Immature natural killer cell (primary cell): Measurements from ENCODE around the gene USF1. TPM values are rescaled to one million over a fixed set of nuclear protein-coding genes. Genes with fewer than 3 reads are reported as not detected.

ENCODE experiments used
- DNase-seq, 3 donors: peaks; one replicate each; pipeline ENCODE4 v3.0.0; 2022; ENCODE audit warnings: mixed read lengths in 1 of 3
- H3K27ac Mint-ChIP-seq, 6 donors: one replicate each; pipeline ENCODE4 v1.8.0; 2020; ENCODE audit warnings: mixed read lengths in 6 of 6, mild to moderate bottlenecking in 5 of 6, inconsistent platforms in 4 of 6, moderate library complexity in 3 of 6
- H3K27me3 Mint-ChIP-seq, 3 donors: one replicate each; pipeline ENCODE4 v1.8.0; 2020 to 2021; ENCODE audit warnings: low read depth in 3 of 3, mild to moderate bottlenecking in 3 of 3, mixed read lengths in 3 of 3, moderate library complexity in 3 of 3, inconsistent platforms in 1 of 3
- H3K36me3 Mint-ChIP-seq, 3 donors: one replicate each; pipeline ENCODE4 v1.8.0; 2020; ENCODE audit warnings: mixed read lengths in 3 of 3, inconsistent platforms in 2 of 3, mild to moderate bottlenecking in 2 of 3
- H3K4me1 Mint-ChIP-seq, 2 donors: one replicate each; pipeline ENCODE4 v1.8.0; 2020; ENCODE audit warnings: inconsistent platforms in 2 of 2, mild to moderate bottlenecking in 2 of 2, mixed read lengths in 2 of 2, moderate library complexity in 1 of 2
- H3K4me3 Mint-ChIP-seq, 5 donors: one replicate each; pipeline ENCODE4 v1.8.0; 2020; ENCODE audit warnings: mild to moderate bottlenecking in 5 of 5, mixed read lengths in 5 of 5, inconsistent platforms in 3 of 5, moderate library complexity in 3 of 5
- H3K9me3 Mint-ChIP-seq, 6 donors: one replicate each; pipeline ENCODE4 v1.8.0; 2020; ENCODE audit warnings: mild to moderate bottlenecking in 6 of 6, mixed read lengths in 6 of 6, inconsistent platforms in 4 of 6, moderate library complexity in 3 of 6
- polyA plus RNA-seq, 3 donors: library from polyadenylated mRNA; unstranded; fragments of 300-500 nt; fragmentation: Illumina TruSeq; gene quantifications; one replicate each; pipeline ENCODE4 v1.2.3, GENCODE V29; 2021

USF1 gene
- polyA plus RNA-seq, 3 donors from 2014 or later: 7.9 to 12.2 TPM; not detected in 1

- DNase-seq: no peak
- H3K27ac Mint-ChIP-seq: peak overlapping the region in 3 of 6 donors; percentile 3 to 78 (median 39)
- peaks cover 2 to 8% (median 4%) of the 10 kb centered on the region in 3 donors for H3K27me3 Mint-ChIP-seq
- peaks cover 24 to 52% (median 26%) of the 10 kb centered on the region in 3 donors for H3K36me3 Mint-ChIP-seq
- no peaks in the 10 kb centered on the region for H3K9me3 Mint-ChIP-seq
- H3K4me1 Mint-ChIP-seq: peaks cover 40 to 47% of the 10 kb centered on the region in 2 donors
- no peak overlapping the region for H3K4me3 Mint-ChIP-seq
Observed at GRCh38 chr1:161051219-161051618, 5.4 kb upstream of the USF1 start.

GRCh38 chr1:161048949-161049722, 3.4 kb upstream of the USF1 start:
- DNase-seq: no peak
- H3K9me3 Mint-ChIP-seq: no peaks in the 10 kb centered on the region
- H3K4me3 Mint-ChIP-seq: no peak overlapping the region
- H3K36me3 Mint-ChIP-seq: peaks cover 20 to 49% (median 21%) of the 10 kb centered on the region in 3 donors
- peaks cover 48 to 58% of the 10 kb centered on the region in 2 donors for H3K4me1 Mint-ChIP-seq
- peaks cover 7 to 16% (median 10%) of the 10 kb centered on the region in 3 donors for H3K27me3 Mint-ChIP-seq
- H3K27ac Mint-ChIP-seq: peak overlapping the region; percentile 73 to 88 (median 86)

GRCh38 chr1:161047436-161048420, 2.0 kb upstream of the USF1 start:
- no peaks in the 10 kb centered on the region for H3K9me3 Mint-ChIP-seq

GRCh38 chr1:161046605-161047228, 940 bp upstream of the USF1 start:
- Mint-ChIP-seq H3K9me3 (no peaks in the 10 kb centered on the region), H3K36me3 (peaks cover 10 to 43% (median 14%) of the 10 kb centered on the region in 3 donors), H3K4me3 (peak overlapping the region; percentile 89 to 97 (median 92)), H3K27me3 (peaks cover 5 to 16% (median 10%) of the 10 kb centered on the region in 3 donors), H3K4me1 (peaks cover 45 to 58% of the 10 kb centered on the region in 2 donors), H3K27ac (peak overlapping the region; percentile 98 to 99 (median 98))
- no peak for DNase-seq

More at GRCh38 chr1:161047436-161048420, 2.0 kb upstream of the USF1 start:
- peak overlapping the region in 4 of 5 donors; percentile 10 to 92 (median 24) for H3K4me3 Mint-ChIP-seq
- H3K27me3 Mint-ChIP-seq: peaks cover 5 to 16% (median 10%) of the 10 kb centered on the region in 3 donors
- peaks cover 50 to 59% of the 10 kb centered on the region in 2 donors for H3K4me1 Mint-ChIP-seq
- peak overlapping the region; percentile 98 to 99 (median 98) for H3K27ac Mint-ChIP-seq
- no peak for DNase-seq
- peaks cover 14 to 44% (median 19%) of the 10 kb centered on the region in 3 donors for H3K36me3 Mint-ChIP-seq

- Mint-ChIP-seq H3K36me3 (peaks cover 10 to 39% (median 15%) of the 10 kb centered on the region in 3 donors), H3K4me3 (peak overlapping the region; percentile 89 to 97 (median 92)), H3K4me1 (peaks cover 50 to 60% of the 10 kb centered on the region in 2 donors), H3K9me3 (no peaks in the 10 kb centered on the region), H3K27me3 (peaks cover 5 to 16% (median 10%) of the 10 kb centered on the region in 3 donors), H3K27ac (peak overlapping the region; percentile 98 to 99 (median 98))
- peak; percentile 69 to 72 (median 69) for DNase-seq
Observed at GRCh38 chr1:161044908-161045735, 655 bp downstream of the USF1 start.

GRCh38 chr1:161044535-161044907, 1.3 kb downstream of the USF1 start:
- Mint-ChIP-seq H3K36me3 (peaks cover 10 to 40% (median 21%) of the 10 kb centered on the region in 3 donors), H3K9me3 (no peaks in the 10 kb centered on the region), H3K4me3 (peak overlapping the region; percentile 89 to 97 (median 92)), H3K27me3 (peaks cover 5 to 16% (median 10%) of the 10 kb centered on the region in 3 donors), H3K4me1 (peaks cover 54 to 66% of the 10 kb centered on the region in 2 donors), H3K27ac (peak overlapping the region; percentile 96 to 99 (median 98))
- no peak for DNase-seq

GRCh38 chr1:161039546-161039945, 6.2 kb downstream of the USF1 start:
- DNase-seq: no peak
- Mint-ChIP-seq H3K27ac (peak overlapping the region; percentile 74 to 95 (median 86)), H3K27me3 (peaks cover 3 to 6% (median 5%) of the 10 kb centered on the region in 3 donors), H3K4me3 (peak overlapping the region; percentile 81 to 94 (median 91)), H3K4me1 (peaks cover 49 to 51% of the 10 kb centered on the region in 2 donors), H3K9me3 (no peaks in the 10 kb centered on the region), H3K36me3 (peaks cover 3 to 25% (median 15%) of the 10 kb centered on the region in 3 donors)

GRCh38 chr1:161039154-161039545, 6.6 kb downstream of the USF1 start:
- Mint-ChIP-seq H3K27ac (peak overlapping the region; percentile 85 to 97 (median 96)), H3K9me3 (no peaks in the 10 kb centered on the region), H3K4me3 (peak overlapping the region; percentile 91 to 94 (median 92)), H3K36me3 (peaks cover 3 to 25% (median 15%) of the 10 kb centered on the region in 3 donors), H3K4me1 (peaks cover 45 to 47% of the 10 kb centered on the region in 2 donors), H3K27me3 (peaks cover 3 to 6% (median 5%) of the 10 kb centered on the region in 3 donors)
- DNase-seq: no peak

- peaks cover 3 to 6% (median 5%) of the 10 kb centered on the region in 3 donors for H3K27me3 Mint-ChIP-seq
- H3K4me3 Mint-ChIP-seq: peak within 1 kb of the TSS; percentile 91 to 94 (median 92)
- H3K36me3 Mint-ChIP-seq: peaks cover 3 to 25% (median 15%) of the 10 kb centered on the region in 3 donors
- H3K4me1 Mint-ChIP-seq: peaks cover 42 to 45% of the 10 kb centered on the region in 2 donors
- peak; percentile 84 to 85 (median 84) for DNase-seq
- no peaks in the 10 kb centered on the region for H3K9me3 Mint-ChIP-seq
- H3K27ac Mint-ChIP-seq: peak within 1 kb of the TSS; percentile 85 to 97 (median 96)
Observed at GRCh38 chr1:161038523-161039153, 7.1 kb downstream of the USF1 start, which contains the start of gene TSTD1. Gene TSTD1, minus strand, starts transcription at chr1:161038964. Its CDS starts 75 bp downstream, at chr1:161038889.

- Mint-ChIP-seq H3K4me1 (peaks cover 37 to 40% of the 10 kb centered on the region in 2 donors), H3K4me3 (peak overlapping the region; percentile 91 to 94 (median 92)), H3K27me3 (peaks cover 3 to 6% (median 5%) of the 10 kb centered on the region in 3 donors), H3K36me3 (peaks cover 4 to 22% (median 15%) of the 10 kb centered on the region in 3 donors), H3K27ac (peak overlapping the region in 5 of 6 donors; percentile 76 to 95 (median 83)), H3K9me3 (no peaks in the 10 kb centered on the region)
- no peak for DNase-seq
Observed at GRCh38 chr1:161037661-161038522, 7.9 kb downstream of the USF1 start.

GRCh38 chr1:161033751-161034150, 12.0 kb downstream of the USF1 start:
- peaks cover 0 to 7% (median 4%) of the 10 kb centered on the region in 3 donors for H3K36me3 Mint-ChIP-seq
- no peak overlapping the region for H3K27ac Mint-ChIP-seq
- no peak overlapping the region for H3K4me3 Mint-ChIP-seq
- no peak for DNase-seq
- peaks cover under 1 to 2% (median under 1%) of the 10 kb centered on the region in 3 donors for H3K27me3 Mint-ChIP-seq
- peaks cover 15 to 18% of the 10 kb centered on the region in 2 donors for H3K4me1 Mint-ChIP-seq
- H3K9me3 Mint-ChIP-seq: no peaks in the 10 kb centered on the region
